ENCODE data around the gene CRELD2. TPM values are rescaled to one million over a fixed set of nuclear protein-coding genes. Genes with fewer than 3 reads are reported as not detected.

CRELD2 gene
- polyA plus RNA-seq, 3 donors: 20.3 to 33.2 (median 27.6) TPM

GRCh38 chr22:49886346-49887063 is 31.9 kb upstream of the CRELD2 start:
- no peaks in the 10 kb centered on the region for H3K27me3 ChIP-seq (ENCODE audit: control insufficient read depth in 2 of 2, insufficient read depth in 2 of 2, low read length in 2 of 2)
- peaks cover 60% of the 10 kb centered on the region for H3K79me2 ChIP-seq (ENCODE audit: insufficient read depth, low read length)
- H3K27ac ChIP-seq (ENCODE audit: low read depth in 1 of 2, low read length in 2 of 2): no peak overlapping the region
- H3K9me3 Mint-ChIP-seq: peaks cover 29 to 65% (median 49%) of the 10 kb centered on the region in 7 donors
- peaks cover under 1% of the 10 kb centered on the region for H3K4me1 Mint-ChIP-seq
- no peak overlapping the region for H3K4me3 Mint-ChIP-seq
- no peak overlapping the region for H3K4me3 ChIP-seq (replicated peaks in 1 of 3; ENCODE audit: low read depth in 2 of 3, low read length in 3 of 3)
- no peaks in the 10 kb centered on the region for H3K4me1 ChIP-seq (ENCODE audit: control insufficient read depth in 1 of 2, insufficient read depth in 2 of 2, low read length in 2 of 2)
- peaks cover 77 to 93% of the 10 kb centered on the region in 2 donors for H3K36me3 Mint-ChIP-seq
- H3K9ac ChIP-seq (ENCODE audit: insufficient read depth, low read length, poor library complexity, severe bottlenecking): no peak overlapping the region
- peaks cover 13% of the 10 kb centered on the region for H4K20me1 ChIP-seq (ENCODE audit: insufficient read depth, low read length)
- WGBS (ENCODE audit: insufficient coverage): 98% methylated on average over 39 of the region's 41 CpGs
- intact Hi-C loops (cut with micrococcal nuclease): no loop called here
- H2AFZ ChIP-seq (ENCODE audit: insufficient read depth, low read depth, low read length, poor library complexity, severe bottlenecking): no peak overlapping the region
- peaks cover 28 to 68% of the 10 kb centered on the region in 2 donors for H3K9me3 ChIP-seq (replicated peaks in 1 of 2; ENCODE audit: control insufficient read depth in 1 of 2, insufficient read depth in 1 of 2, low read length in 2 of 2)
- no peak for TF ChIP-seq CTCF (IDR thresholded peaks at IDR 0.05)
- H3K27ac Mint-ChIP-seq: no peak overlapping the region
- H3K27me3 Mint-ChIP-seq (ENCODE audit: low read depth in 3 of 3): no peaks in the 10 kb centered on the region
- no peak overlapping the region for H3K4me2 ChIP-seq (replicated peaks; ENCODE audit: extremely low read depth, low read length, poor library complexity, severe bottlenecking)
- no peak for DNase-seq
- peaks cover 37 to 92% of the 10 kb centered on the region in 2 donors for H3K36me3 ChIP-seq (replicated peaks in 1 of 2; ENCODE audit: control insufficient read depth in 1 of 2, insufficient read depth in 2 of 2, low read length in 2 of 2)

GRCh38 chr22:49887064-49887451 is 31.4 kb upstream of the CRELD2 start:
- no peak overlapping the region for H3K4me3 ChIP-seq (replicated peaks in 1 of 3; ENCODE audit: low read depth in 2 of 3, low read length in 3 of 3)
- no peak overlapping the region for H3K27ac ChIP-seq (ENCODE audit: low read depth in 1 of 2, low read length in 2 of 2)
- peak overlapping the region in 1 of 7 donors; percentile 12 for H3K27ac Mint-ChIP-seq
- no peaks in the 10 kb centered on the region for H3K27me3 ChIP-seq (ENCODE audit: control insufficient read depth in 2 of 2, insufficient read depth in 2 of 2, low read length in 2 of 2)
- DNase-seq: no peak
- no peak for TF ChIP-seq CTCF (IDR thresholded peaks at IDR 0.05)
- peaks cover 29 to 65% (median 49%) of the 10 kb centered on the region in 7 donors for H3K9me3 Mint-ChIP-seq
- no peak overlapping the region for H3K4me3 Mint-ChIP-seq
- no peaks in the 10 kb centered on the region for H3K27me3 Mint-ChIP-seq (ENCODE audit: low read depth in 3 of 3)
- H2AFZ ChIP-seq (ENCODE audit: insufficient read depth, low read depth, low read length, poor library complexity, severe bottlenecking): no peak overlapping the region
- H3K4me1 ChIP-seq (ENCODE audit: control insufficient read depth in 1 of 2, insufficient read depth in 2 of 2, low read length in 2 of 2): no peaks in the 10 kb centered on the region
- H3K36me3 Mint-ChIP-seq: peaks cover 78 to 94% of the 10 kb centered on the region in 2 donors
- peaks cover 28 to 66% of the 10 kb centered on the region in 2 donors for H3K9me3 ChIP-seq (replicated peaks in 1 of 2; ENCODE audit: control insufficient read depth in 1 of 2, insufficient read depth in 1 of 2, low read length in 2 of 2)
- H3K4me1 Mint-ChIP-seq: no peaks in the 10 kb centered on the region
- H3K9ac ChIP-seq (ENCODE audit: insufficient read depth, low read length, poor library complexity, severe bottlenecking): no peak overlapping the region
- H3K79me2 ChIP-seq (ENCODE audit: insufficient read depth, low read length): peaks cover 55% of the 10 kb centered on the region
- 99% methylated on average over 8 of the region's 14 CpGs for WGBS (ENCODE audit: insufficient coverage)
- peaks cover 9% of the 10 kb centered on the region for H4K20me1 ChIP-seq (ENCODE audit: insufficient read depth, low read length)
- H3K36me3 ChIP-seq (replicated peaks in 1 of 2; ENCODE audit: control insufficient read depth in 1 of 2, insufficient read depth in 2 of 2, low read length in 2 of 2): peaks cover 37 to 96% of the 10 kb centered on the region in 2 donors
- no peak overlapping the region for H3K4me2 ChIP-seq (replicated peaks; ENCODE audit: extremely low read depth, low read length, poor library complexity, severe bottlenecking)
- intact Hi-C loops (cut with micrococcal nuclease): no loop called here

Data from CD14-positive monocyte (primary cell).